Measurements from ENCODE around the gene ZFHX3. TPM values are rescaled to one million over a fixed set of nuclear protein-coding genes. Genes with fewer than 3 reads are reported as not detected.

ZFHX3 gene
- total and polyA plus RNA-seq, 8 donors, result 2.5 to 17.6 (median 9.9) TPM

- TF ChIP-seq CTCF (IDR thresholded peaks at IDR 0.05), result no peak
- WGBS, 2 donors, result 67 to 68% methylated on average over 7 of the region's 7 CpGs
- Histone ChIP-seq H3K27me3 (no peaks in the 10 kb centered on the region), H3K4me1 (peaks cover 26 to 43% (median 40%) of the 10 kb centered on the region in 3 donors), H3K27ac (no peak overlapping the region), H3K4me3 (no peak overlapping the region), H3K36me3 (no peaks in the 10 kb centered on the region), H3K9me3 (no peaks in the 10 kb centered on the region)
- no peak for DNase-seq
- FAIRE-seq, result no peak
- ATAC-seq, result no peak
- intact Hi-C loops (cut with DNase I), result no loop called here
These were observed 105.9 kb downstream of the ZFHX3 start for GRCh38 chr16:72942021-72942420.

- ATAC-seq (no peak), FAIRE-seq (no peak), DNase-seq (no peak)
- intact Hi-C loops (cut with DNase I), result no loop called here
- H3K4me1 ChIP-seq, result peaks cover 20 to 37% (median 34%) of the 10 kb centered on the region in 3 donors
- 94 to 99% methylated on average over 5 of the region's 5 CpGs for WGBS, 2 donors
- H3K27me3 ChIP-seq, result no peaks in the 10 kb centered on the region
- H3K36me3 ChIP-seq, result no peaks in the 10 kb centered on the region
- H3K9me3 ChIP-seq, result no peaks in the 10 kb centered on the region
- TF ChIP-seq CTCF (IDR thresholded peaks at IDR 0.05), result no peak
- H3K4me3 ChIP-seq, result no peak overlapping the region
- H3K27ac ChIP-seq, result no peak overlapping the region
These were observed 107.0 kb downstream of the ZFHX3 start for GRCh38 chr16:72940886-72941285.

GRCh38 chr16:72939247-72939646 is 108.7 kb downstream of the ZFHX3 start:
- WGBS, 2 donors, result 85 to 88% methylated on average over 10 of the region's 10 CpGs
- FAIRE-seq, result no peak
- Histone ChIP-seq H3K27me3 (no peaks in the 10 kb centered on the region), H3K27ac (peak overlapping the region in 2 of 4 donors; percentile 12 to 15), H3K4me1 (peaks cover 11 to 26% (median 24%) of the 10 kb centered on the region in 3 donors), H3K36me3 (no peaks in the 10 kb centered on the region), H3K4me3 (no peak overlapping the region), H3K9me3 (no peaks in the 10 kb centered on the region)
- no peak for TF ChIP-seq CTCF (IDR thresholded peaks at IDR 0.05)
- peak in 2 of 4 donors; percentile 7 to 42 for ATAC-seq
- intact Hi-C loops (cut with DNase I), result no loop called here
- no peak for DNase-seq

- FAIRE-seq (no peak), ATAC-seq (peak; percentile 77 to 85 (median 81)), DNase-seq (peak in 4 of 6 donors; percentile 64 to 75 (median 69))
- Histone ChIP-seq H3K27ac (peak overlapping the region in 1 of 4 donors; percentile 29), H3K4me3 (no peak overlapping the region), H3K4me1 (peaks cover 11 to 24% (median 24%) of the 10 kb centered on the region in 3 donors), H3K9me3 (no peaks in the 10 kb centered on the region), H3K36me3 (no peaks in the 10 kb centered on the region), H3K27me3 (no peaks in the 10 kb centered on the region)
- TF ChIP-seq CTCF (IDR thresholded peaks at IDR 0.05), result no peak
- 36 to 42% methylated on average over 7 of the region's 7 CpGs for WGBS, 2 donors
- intact Hi-C loops (cut with DNase I), result no loop called here
These were observed 109.1 kb downstream of the ZFHX3 start for GRCh38 chr16:72938795-72939164.

- intact Hi-C loops (cut with DNase I), result no loop called here
- Histone ChIP-seq H3K4me3 (no peak overlapping the region), H3K36me3 (no peaks in the 10 kb centered on the region), H3K27ac (peak overlapping the region in 1 of 4 donors; percentile 29), H3K27me3 (no peaks in the 10 kb centered on the region), H3K4me1 (peaks cover 11 to 24% (median 24%) of the 10 kb centered on the region in 3 donors), H3K9me3 (no peaks in the 10 kb centered on the region)
- ATAC-seq (peak in 1 of 4 donors; percentile 5), DNase-seq (no peak), FAIRE-seq (no peak)
- WGBS, 2 donors, result 82% methylated on average over 22 of the region's 22 CpGs
- no peak for TF ChIP-seq CTCF (IDR thresholded peaks at IDR 0.05)
These were observed 109.8 kb downstream of the ZFHX3 start for GRCh38 chr16:72937916-72938794.
